GM18907 (cell line): Measurements from ENCODE around the gene TRIOBP.

Experiments
- ATAC-seq: cut with Tn5 transposase; IDR thresholded peaks from one replicate; pipeline ENCODE4 v1.9.1; 2021; ENCODE audit warnings: mild to moderate bottlenecking, moderate library complexity; ENCODE audit not compliant: unreplicated experiment

TRIOBP gene

DNA sequence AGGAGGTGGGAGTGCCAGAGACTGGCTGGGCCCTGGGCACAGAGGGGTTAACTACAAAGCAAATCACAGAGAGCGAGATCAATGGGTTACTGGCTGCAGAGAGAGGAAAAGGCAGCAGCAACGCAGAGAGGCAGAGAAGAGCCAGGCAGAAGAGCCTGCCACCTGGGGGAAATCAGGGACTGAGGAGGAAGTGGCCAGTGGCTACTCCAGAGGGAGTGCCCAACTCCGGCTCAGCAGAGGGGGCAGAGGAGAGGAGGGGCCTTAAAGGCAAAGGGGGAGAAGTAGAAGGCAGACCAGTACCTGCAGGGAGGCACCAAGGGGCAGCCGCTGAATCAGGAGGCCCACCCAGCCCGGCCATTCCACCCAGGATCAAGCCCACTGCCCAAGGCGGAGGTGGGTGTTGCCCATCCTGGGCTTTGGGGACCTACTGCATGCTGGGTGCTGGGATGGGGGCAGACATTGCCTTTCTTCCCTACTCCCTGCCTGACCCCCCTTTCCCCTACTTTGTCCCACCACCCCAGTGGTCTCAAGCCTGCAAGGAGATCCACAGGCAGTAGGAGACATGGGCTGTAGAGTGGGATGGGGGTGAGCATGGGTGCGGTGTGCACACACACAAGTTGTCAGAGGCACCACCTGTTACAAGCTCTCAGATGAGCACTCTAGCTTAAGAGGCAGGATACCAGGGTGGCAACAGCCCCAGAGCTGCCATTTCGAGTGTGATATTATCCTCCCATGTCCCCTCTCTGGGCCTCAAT is 125.4 kb downstream of the TRIOBP start:
- no peak for ATAC-seq

- ATAC-seq = no peak
Observed at GRCh38 chr22:37823134-37823985, 126.5 kb downstream of the TRIOBP start, which contains the start of gene GALR3. GALR3 (plus strand) TSS chr22:37823382; CDS start chr22:37823407, 25 bp downstream.

- ATAC-seq = no peak
Observed at GRCh38 chr22:37824674-37825641, 128.1 kb downstream of the TRIOBP start.
